SU-DHL-6 (cell line): ENCODE results near the gene MTERF1.

Experiments
- H2AFZ ChIP-seq: fragments of 200-600 bp; sonication (generic); 2 replicates; pipeline ENCODE4 v1.6.1; 2014; ENCODE audit warnings: low read depth, mild to moderate bottlenecking, moderate library complexity, mixed read lengths, antibody characterized with exemption, low read length; ENCODE audit not compliant: severe bottlenecking
- H3F3A ChIP-seq: fragments of 200-600 bp; shearing (Covaris generic); 2 replicates; pipeline ENCODE4 v1.6.0; 2016; ENCODE audit warnings: antibody characterized with exemption, mild to moderate bottlenecking; ENCODE audit not compliant: insufficient read depth
- H3K27ac ChIP-seq: fragments of 200-600 bp; sonication (generic); 2 replicates; pipeline ENCODE4 v1.5.1; 2016; ENCODE audit warnings: low read depth, mild to moderate bottlenecking, low read length, moderate library complexity, mixed read lengths
- H3K27me3 ChIP-seq: fragments of 200-600 bp; sonication (generic), shearing (Covaris generic); 2 replicates; pipeline ENCODE4 v1.6.0; 2014; ENCODE audit warnings: mild to moderate bottlenecking, low read length
- H3K36me3 ChIP-seq: fragments of 200-600 bp; sonication (generic); 2 replicates; pipeline ENCODE4 v1.6.1; 2014; ENCODE audit warnings: mild to moderate bottlenecking, low read length, mixed read lengths
- H3K4me2 ChIP-seq: fragments of 300-600, 200-600 bp; shearing (Covaris generic), sonication (generic); 2 replicates; pipeline ENCODE4 v1.6.0; 2014; ENCODE audit warnings: low read length, low read depth, mild to moderate bottlenecking; ENCODE audit not compliant: poor library complexity, severe bottlenecking
- H3K4me3 ChIP-seq: fragments of 200-600 bp; sonication (generic); 2 replicates; pipeline ENCODE4 v1.5.1; 2014; ENCODE audit warnings: antibody characterized with exemption, low read length, mild to moderate bottlenecking, mixed read lengths; ENCODE audit not compliant: insufficient read depth, poor library complexity, severe bottlenecking
- H3K79me2 ChIP-seq: fragments of 200-600 bp; sonication (generic); 2 replicates; pipeline ENCODE4 v1.6.1; 2014; ENCODE audit warnings: mild to moderate bottlenecking, low read length, moderate library complexity; ENCODE audit not compliant: insufficient read depth
- H3K9ac ChIP-seq: fragments of 200-600 bp; sonication (generic); 2 replicates; pipeline ENCODE4 v1.7.0; 2014; ENCODE audit warnings: mild to moderate bottlenecking, low read length
- H3K9me2 ChIP-seq: fragments of 200-600 bp; sonication (generic); replicated peaks from 2 replicates; pipeline ENCODE4 v1.6.1; 2014; ENCODE audit warnings: low read length; ENCODE audit not compliant: insufficient read depth
- H3K9me3 ChIP-seq: fragments of 200-600 bp; sonication (generic); 2 replicates; pipeline ENCODE4 v1.6.1; 2014; ENCODE audit warnings: low read length, mixed read lengths; ENCODE audit not compliant: insufficient read depth
- H4K20me1 ChIP-seq: fragments of 200-600 bp; sonication (generic); 2 replicates; pipeline ENCODE4 v1.6.1; 2014; ENCODE audit warnings: low read depth, mild to moderate bottlenecking, antibody characterized with exemption, low read length, moderate library complexity, mixed read lengths
- EZH2phosphoT487 ChIP-seq: fragments of 200-600 bp; sonication (generic), shearing (Covaris generic); conservative IDR thresholded peaks from 2 replicates; pipeline ENCODE4 v1.6.1; 2018; ENCODE audit warnings: mild to moderate bottlenecking, antibody characterized with exemption, low read length, moderate library complexity, mixed read lengths
- TF ChIP-seq, protein P1 (sequence below): fragments of 200-600 bp; sonication (generic); IDR thresholded peaks from one replicate; pipeline ENCODE4 v1.5.1; 2017; ENCODE audit warnings: antibody characterized with exemption, mild to moderate bottlenecking, low read length, moderate library complexity; ENCODE audit not compliant: insufficient read depth, poor library complexity, severe bottlenecking

MTERF1 gene

DNA sequence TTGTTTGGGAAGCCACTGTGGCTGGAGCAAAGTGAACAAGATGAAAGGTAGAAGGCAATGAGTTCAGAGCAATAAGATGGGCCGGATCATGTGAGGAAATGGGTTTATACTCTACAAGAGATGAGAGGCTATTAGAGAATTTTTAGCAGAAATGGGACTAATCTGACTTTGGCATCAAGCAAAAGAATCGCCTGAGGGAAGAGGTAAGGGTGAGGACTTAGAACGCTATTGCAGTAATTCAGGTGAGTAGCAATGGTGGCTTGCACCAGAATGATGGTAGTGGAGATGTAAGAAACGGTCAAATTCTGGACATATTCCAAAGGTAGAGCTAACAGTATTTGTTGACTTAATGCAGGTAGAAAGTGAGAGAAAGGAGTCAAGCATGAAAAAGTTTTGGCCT, 30.6 kb upstream of the MTERF1 start:
- H3K27me3 ChIP-seq, result no peaks in the 10 kb centered on the region

DNA sequence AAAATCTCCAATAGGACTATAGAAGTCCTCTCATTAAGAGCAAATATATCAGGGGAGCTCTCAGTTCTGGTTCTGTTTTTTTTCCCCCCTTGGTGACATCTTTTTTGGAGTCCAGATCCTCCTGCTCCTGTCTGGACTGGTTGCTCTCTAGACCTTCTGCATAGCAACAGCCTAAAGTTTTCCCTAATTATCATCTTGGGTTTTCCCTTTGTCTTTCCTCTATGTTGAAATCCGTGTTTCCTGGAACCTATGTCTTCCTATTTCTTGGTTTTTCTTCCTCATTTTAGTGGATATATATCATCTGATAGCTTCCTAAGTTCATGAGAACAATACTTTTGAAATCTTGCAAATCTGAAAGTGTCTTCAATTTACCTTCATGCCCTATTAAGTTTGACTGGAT, 29.7 kb upstream of the MTERF1 start:
- H3K9me2 ChIP-seq, result no peaks in the 10 kb centered on the region
- no peaks in the 10 kb centered on the region for H3K79me2 ChIP-seq
- H3F3A ChIP-seq, result no peaks in the 10 kb centered on the region
- H3K9me3 ChIP-seq, result no peaks in the 10 kb centered on the region
- H2AFZ ChIP-seq, result no peak overlapping the region
- no peak overlapping the region for H3K4me2 ChIP-seq
- H3K36me3 ChIP-seq, result no peaks in the 10 kb centered on the region
- no peak overlapping the region for H3K4me3 ChIP-seq
- no peaks in the 10 kb centered on the region for H3K27me3 ChIP-seq
- H3K9ac ChIP-seq, result no peak overlapping the region
- no peak for TF ChIP-seq EZH2phosphoT487
- TF ChIP-seq, protein P1, sequence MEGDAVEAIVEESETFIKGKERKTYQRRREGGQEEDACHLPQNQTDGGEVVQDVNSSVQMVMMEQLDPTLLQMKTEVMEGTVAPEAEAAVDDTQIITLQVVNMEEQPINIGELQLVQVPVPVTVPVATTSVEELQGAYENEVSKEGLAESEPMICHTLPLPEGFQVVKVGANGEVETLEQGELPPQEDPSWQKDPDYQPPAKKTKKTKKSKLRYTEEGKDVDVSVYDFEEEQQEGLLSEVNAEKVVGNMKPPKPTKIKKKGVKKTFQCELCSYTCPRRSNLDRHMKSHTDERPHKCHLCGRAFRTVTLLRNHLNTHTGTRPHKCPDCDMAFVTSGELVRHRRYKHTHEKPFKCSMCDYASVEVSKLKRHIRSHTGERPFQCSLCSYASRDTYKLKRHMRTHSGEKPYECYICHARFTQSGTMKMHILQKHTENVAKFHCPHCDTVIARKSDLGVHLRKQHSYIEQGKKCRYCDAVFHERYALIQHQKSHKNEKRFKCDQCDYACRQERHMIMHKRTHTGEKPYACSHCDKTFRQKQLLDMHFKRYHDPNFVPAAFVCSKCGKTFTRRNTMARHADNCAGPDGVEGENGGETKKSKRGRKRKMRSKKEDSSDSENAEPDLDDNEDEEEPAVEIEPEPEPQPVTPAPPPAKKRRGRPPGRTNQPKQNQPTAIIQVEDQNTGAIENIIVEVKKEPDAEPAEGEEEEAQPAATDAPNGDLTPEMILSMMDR, result no peak
- no peak overlapping the region for H3K27ac ChIP-seq
- no peaks in the 10 kb centered on the region for H4K20me1 ChIP-seq

More for the DNA sequence above, 30.6 kb upstream of the MTERF1 start:
- H3F3A ChIP-seq, result no peaks in the 10 kb centered on the region
- no peaks in the 10 kb centered on the region for H4K20me1 ChIP-seq
- H3K4me3 ChIP-seq, result no peak overlapping the region
- no peaks in the 10 kb centered on the region for H3K9me2 ChIP-seq
- no peak for TF ChIP-seq EZH2phosphoT487
- H3K36me3 ChIP-seq, result no peaks in the 10 kb centered on the region
- H3K9ac ChIP-seq, result no peak overlapping the region
- no peaks in the 10 kb centered on the region for H3K79me2 ChIP-seq
- H3K4me2 ChIP-seq, result no peak overlapping the region
- no peaks in the 10 kb centered on the region for H3K9me3 ChIP-seq
- H3K27ac ChIP-seq, result no peak overlapping the region
- no peak overlapping the region for H2AFZ ChIP-seq

DNA sequence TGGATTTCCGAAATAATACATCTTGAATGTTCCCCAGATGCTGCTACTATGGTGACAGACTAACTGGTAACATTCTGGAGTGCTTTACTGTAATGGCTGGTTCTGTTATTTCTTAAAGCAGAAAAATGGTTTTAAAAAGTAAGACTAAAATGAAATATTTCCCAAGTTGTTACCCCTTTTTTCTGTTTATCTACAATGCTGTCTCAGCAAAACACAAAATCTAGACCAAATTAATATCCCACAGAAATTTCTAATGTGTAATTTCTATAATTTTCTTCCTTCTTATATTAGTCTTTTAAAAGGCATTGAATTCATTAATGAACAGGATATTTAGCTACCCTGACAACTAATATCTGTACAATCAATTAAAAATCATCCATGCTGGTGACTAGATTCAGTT, 19.1 kb upstream of the MTERF1 start:
- no peaks in the 10 kb centered on the region for H3K9me2 ChIP-seq
- no peaks in the 10 kb centered on the region for H3K79me2 ChIP-seq
- no peaks in the 10 kb centered on the region for H4K20me1 ChIP-seq
- no peak overlapping the region for H3K9ac ChIP-seq
- H3K27me3 ChIP-seq, result no peaks in the 10 kb centered on the region
- no peak overlapping the region for H3K27ac ChIP-seq
- TF ChIP-seq EZH2phosphoT487, result no peak
- TF ChIP-seq, protein P1, result no peak
- no peaks in the 10 kb centered on the region for H3F3A ChIP-seq
- H2AFZ ChIP-seq, result no peak overlapping the region
- no peaks in the 10 kb centered on the region for H3K36me3 ChIP-seq
- no peak overlapping the region for H3K4me2 ChIP-seq
- H3K4me3 ChIP-seq, result no peak overlapping the region
- H3K9me3 ChIP-seq, result no peaks in the 10 kb centered on the region

DNA sequence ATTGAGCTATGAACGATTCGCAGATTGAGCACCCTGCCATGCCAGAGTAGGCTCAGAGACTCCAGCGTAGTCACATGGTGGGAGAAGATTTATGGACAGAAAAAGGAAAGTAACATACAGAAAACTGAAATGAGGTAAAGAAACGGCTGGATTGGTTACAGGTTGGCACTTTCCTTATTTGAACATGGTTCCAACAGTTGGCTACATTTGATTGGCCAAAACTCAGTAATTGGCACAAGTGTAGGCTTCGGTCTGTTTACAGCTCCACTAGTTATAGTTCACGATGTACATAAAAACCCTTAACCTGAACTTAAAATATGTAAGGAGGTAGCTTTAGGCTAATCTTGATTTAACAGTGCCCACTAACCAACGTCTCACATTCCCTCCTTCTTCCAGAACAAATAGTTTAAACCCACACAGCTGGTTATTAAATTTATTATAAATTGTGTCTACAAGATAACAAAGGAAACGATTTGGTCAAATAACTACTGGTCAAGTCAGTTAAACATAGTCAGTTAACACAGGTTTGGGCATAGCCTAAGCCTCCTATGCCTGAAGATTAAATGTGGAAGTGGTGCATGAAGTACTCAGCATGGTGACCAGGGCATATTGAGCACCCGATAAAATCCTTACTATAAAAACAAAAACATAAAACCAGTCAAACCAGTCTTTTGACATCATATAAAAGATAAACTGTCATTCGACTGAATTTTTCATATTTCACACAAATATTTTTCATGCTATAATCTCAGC, 17.9 kb upstream of the MTERF1 start:
- no peak overlapping the region for H3K4me2 ChIP-seq
- TF ChIP-seq EZH2phosphoT487, result no peak
- TF ChIP-seq, protein P1, result no peak
- H2AFZ ChIP-seq, result no peak overlapping the region

More for the DNA sequence above, 17.9 kb upstream of the MTERF1 start:
- H3K79me2 ChIP-seq, result no peaks in the 10 kb centered on the region
- no peak overlapping the region for H3K4me3 ChIP-seq
- no peaks in the 10 kb centered on the region for H3K36me3 ChIP-seq
- H3F3A ChIP-seq, result no peaks in the 10 kb centered on the region
- H3K9me2 ChIP-seq, result no peaks in the 10 kb centered on the region
- H3K9me3 ChIP-seq, result no peaks in the 10 kb centered on the region
- no peaks in the 10 kb centered on the region for H3K27me3 ChIP-seq
- H3K27ac ChIP-seq, result no peak overlapping the region
- no peaks in the 10 kb centered on the region for H4K20me1 ChIP-seq
- H3K9ac ChIP-seq, result no peak overlapping the region
